RKO (cell line): ENCODE data around the gene SLC35F5.
"Not testable (repeated sequence)": the region's sequence is repeated elsewhere in the genome, so short reads cannot be mapped to it uniquely, and the experiment has no call there.

Source experiments
- DNase-seq: peaks from one replicate; pipeline ENCODE4 v3.0.0-alpha.2; 2016; ENCODE audit warnings: low spot score

SLC35F5 gene

GRCh38 chr2:113755835-113756354, 547 bp downstream of the SLC35F5 start:
- peak; percentile 51 for DNase-seq

GRCh38 chr2:113755035-113755834, 1.2 kb downstream of the SLC35F5 start:
- peak; percentile 44 for DNase-seq

- no peak for DNase-seq
Measured at GRCh38 chr2:113754160-113754559, 2.3 kb downstream of the SLC35F5 start.

GRCh38 chr2:113750385-113750784, 6.1 kb downstream of the SLC35F5 start:
- DNase-seq = no peak

- DNase-seq = no peak
Measured at GRCh38 chr2:113741091-113741490, 15.4 kb downstream of the SLC35F5 start.

- no peak for DNase-seq
Measured at GRCh38 chr2:113739849-113740248, 16.6 kb downstream of the SLC35F5 start.

GRCh38 chr2:113734185-113734584, 22.3 kb downstream of the SLC35F5 start:
- DNase-seq = no peak

- DNase-seq = no peak
Measured at GRCh38 chr2:113724010-113724409, 32.4 kb downstream of the SLC35F5 start.

- DNase-seq = no peak
Measured at GRCh38 chr2:113723411-113723810, 33.0 kb downstream of the SLC35F5 start.

- peak; percentile 71 for DNase-seq
Measured at GRCh38 chr2:113720167-113720566, 36.3 kb downstream of the SLC35F5 start.

GRCh38 chr2:113716291-113716690, 40.2 kb downstream of the SLC35F5 start:
- no peak for DNase-seq

- DNase-seq = no peak
Measured at GRCh38 chr2:113712941-113713340, 43.5 kb downstream of the SLC35F5 start.

GRCh38 chr2:113711851-113712250, 44.6 kb downstream of the SLC35F5 start:
- DNase-seq = no peak

GRCh38 chr2:113709022-113709421, 47.4 kb downstream of the SLC35F5 start:
- no peak for DNase-seq

GRCh38 chr2:113707106-113707505, 49.3 kb downstream of the SLC35F5 start:
- no peak for DNase-seq

- no peak for DNase-seq
Measured at GRCh38 chr2:113705982-113706523, 50.4 kb downstream of the SLC35F5 start.

GRCh38 chr2:113704300-113704993, 52.0 kb downstream of the SLC35F5 start:
- not testable (repeated sequence) for DNase-seq

GRCh38 chr2:113703386-113704299, 52.8 kb downstream of the SLC35F5 start:
- no peak for DNase-seq

- peak; percentile 5 for DNase-seq
Measured at GRCh38 chr2:113700186-113700841, 56.1 kb downstream of the SLC35F5 start.

GRCh38 chr2:113698892-113699447, 57.5 kb downstream of the SLC35F5 start:
- no peak for DNase-seq

- not testable (repeated sequence) for DNase-seq
Measured at GRCh38 chr2:113698251-113698650, 58.2 kb downstream of the SLC35F5 start.
